ENCODE measurements around the gene MT1HL1.

MT1HL1 gene

GRCh38 chr1:236963920-236964319 is 40.3 kb downstream of the MT1HL1 start:
- no peaks in the 10 kb centered on the region for H3K9me3 ChIP-seq (replicated peaks; ENCODE audit: insufficient read depth, low read length)
- H3K4me3 ChIP-seq (ENCODE audit: low read length): no peak overlapping the region
- H2AFZ ChIP-seq (ENCODE audit: low read length): no peak overlapping the region
- no peaks in the 10 kb centered on the region for H3K79me2 ChIP-seq (ENCODE audit: low read length)
- no peaks in the 10 kb centered on the region for H3K4me1 ChIP-seq (ENCODE audit: low read length)
- no peak for DNase-seq
- no peak overlapping the region for H3K4me2 ChIP-seq (ENCODE audit: low read depth, low read length)
- TF ChIP-seq CTCF (IDR thresholded peaks at IDR 0.05; ENCODE audit: low read length) (no peak), EZH2 (optimal IDR thresholded peaks at IDR 0.05; ENCODE audit: low read depth, low read length) (no peak), EZH2phosphoT487 (IDR thresholded peaks at IDR 0.05; ENCODE audit: low read length) (no peak)
- H3F3A ChIP-seq (ENCODE audit: insufficient read depth, low read length): no peaks in the 10 kb centered on the region
- no peaks in the 10 kb centered on the region for H3K36me3 ChIP-seq (replicated peaks; ENCODE audit: insufficient read depth, low read length)
- no peaks in the 10 kb centered on the region for H3K9me2 ChIP-seq (replicated peaks; ENCODE audit: insufficient read depth, low read length)
- no peak overlapping the region for H3K9ac ChIP-seq (ENCODE audit: low read length)
- no peaks in the 10 kb centered on the region for H3K27me3 ChIP-seq (replicated peaks; ENCODE audit: insufficient read depth, low read length)
- no peak overlapping the region for H3K27ac ChIP-seq (ENCODE audit: low read length)
- H4K20me1 ChIP-seq (ENCODE audit: insufficient read depth, low read length): no peaks in the 10 kb centered on the region

- no peaks in the 10 kb centered on the region for H3K4me1 ChIP-seq (ENCODE audit: low read length)
- H3K36me3 ChIP-seq (replicated peaks; ENCODE audit: insufficient read depth, low read length): no peaks in the 10 kb centered on the region
- no peak overlapping the region for H3K9ac ChIP-seq (ENCODE audit: low read length)
- no peak overlapping the region for H3K27ac ChIP-seq (ENCODE audit: low read length)
- TF ChIP-seq CTCF (IDR thresholded peaks at IDR 0.05; ENCODE audit: low read length): no peak
- TF ChIP-seq EZH2phosphoT487 (IDR thresholded peaks at IDR 0.05; ENCODE audit: low read length): no peak
- no peak for TF ChIP-seq EZH2 (optimal IDR thresholded peaks at IDR 0.05; ENCODE audit: low read depth, low read length)
- H3K9me3 ChIP-seq (replicated peaks; ENCODE audit: insufficient read depth, low read length): no peaks in the 10 kb centered on the region
- H4K20me1 ChIP-seq (ENCODE audit: insufficient read depth, low read length): no peaks in the 10 kb centered on the region
- H3K79me2 ChIP-seq (ENCODE audit: low read length): no peaks in the 10 kb centered on the region
- no peak overlapping the region for H2AFZ ChIP-seq (ENCODE audit: low read length)
- no peak overlapping the region for H3K4me2 ChIP-seq (ENCODE audit: low read depth, low read length)
- DNase-seq: no peak
- H3K4me3 ChIP-seq (ENCODE audit: low read length): no peak overlapping the region
- H3K27me3 ChIP-seq (replicated peaks; ENCODE audit: insufficient read depth, low read length): no peaks in the 10 kb centered on the region
- H3F3A ChIP-seq (ENCODE audit: insufficient read depth, low read length): no peaks in the 10 kb centered on the region
- no peaks in the 10 kb centered on the region for H3K9me2 ChIP-seq (replicated peaks; ENCODE audit: insufficient read depth, low read length)
Measured at GRCh38 chr1:236959112-236959511, 45.1 kb downstream of the MT1HL1 start.

GRCh38 chr1:236957235-236957634 is 47.0 kb downstream of the MT1HL1 start:
- Histone ChIP-seq H4K20me1 (ENCODE audit: insufficient read depth, low read length) (no peaks in the 10 kb centered on the region), H2AFZ (ENCODE audit: low read length) (no peak overlapping the region), H3K9me2 (replicated peaks; ENCODE audit: insufficient read depth, low read length) (no peaks in the 10 kb centered on the region), H3K4me3 (ENCODE audit: low read length) (no peak overlapping the region), H3K4me2 (ENCODE audit: low read depth, low read length) (no peak overlapping the region), H3K27ac (ENCODE audit: low read length) (no peak overlapping the region), H3K27me3 (replicated peaks; ENCODE audit: insufficient read depth, low read length) (no peaks in the 10 kb centered on the region), H3K9ac (ENCODE audit: low read length) (no peak overlapping the region), H3K9me3 (replicated peaks; ENCODE audit: insufficient read depth, low read length) (no peaks in the 10 kb centered on the region), H3F3A (ENCODE audit: insufficient read depth, low read length) (no peaks in the 10 kb centered on the region), H3K4me1 (ENCODE audit: low read length) (no peaks in the 10 kb centered on the region), H3K36me3 (replicated peaks; ENCODE audit: insufficient read depth, low read length) (no peaks in the 10 kb centered on the region), H3K79me2 (ENCODE audit: low read length) (no peaks in the 10 kb centered on the region)
- TF ChIP-seq CTCF (IDR thresholded peaks at IDR 0.05; ENCODE audit: low read length) (no peak), EZH2 (optimal IDR thresholded peaks at IDR 0.05; ENCODE audit: low read depth, low read length) (no peak), EZH2phosphoT487 (IDR thresholded peaks at IDR 0.05; ENCODE audit: low read length) (no peak)
- DNase-seq: no peak

Measured in MM.1S (cell line).